NCI-H82 treated with DMSO at 0.1 percent for 48 hours (cell line): ENCODE results near the gene NR5A2.

Source experiments
- DNase-seq: peaks from one replicate; lab custom pipeline; 2025; ENCODE audit not compliant: unreplicated experiment; lab: John Stamatoyannopoulos, UW

The NR5A2 gene

DNA sequence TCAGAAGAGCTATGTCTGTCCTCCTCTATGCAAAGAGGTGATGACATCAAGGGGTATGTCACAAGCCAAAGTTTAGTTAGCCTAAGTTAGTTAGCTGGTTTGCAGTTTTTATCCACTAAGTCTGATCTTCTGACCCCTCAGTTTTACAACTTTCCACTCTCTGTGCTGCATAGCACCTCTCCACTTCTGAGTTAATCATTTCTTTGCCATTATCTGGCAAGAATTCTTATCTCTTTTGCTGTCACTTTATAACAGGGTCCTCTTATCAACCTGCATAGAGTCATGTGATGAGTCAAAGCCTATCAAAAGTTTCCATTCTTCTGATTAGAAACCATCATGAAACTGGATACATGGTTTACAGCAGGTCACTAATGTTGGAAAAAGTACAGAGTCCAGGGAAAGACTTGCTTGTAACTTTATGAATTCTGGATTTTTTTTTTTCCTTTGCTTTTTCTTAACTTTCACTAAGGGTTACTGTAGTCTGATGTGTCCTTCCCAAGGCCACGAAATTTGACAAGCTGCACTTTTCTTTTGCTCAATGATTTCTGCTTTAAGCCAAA, at the start of gene NR5A2:
NR5A2 (plus strand) TSS at position 447 of the 560 bp plus-strand sequence. CDS start 138 bp downstream, outside the sequence.
- DNase-seq = no peak

- DNase-seq = no peak
Measured at GRCh38 chr1:199978408-199978940, 49.0 kb upstream of the NR5A2 start.

- no peak for DNase-seq
Measured at GRCh38 chr1:199979071-199979470, 48.4 kb upstream of the NR5A2 start.

DNA sequence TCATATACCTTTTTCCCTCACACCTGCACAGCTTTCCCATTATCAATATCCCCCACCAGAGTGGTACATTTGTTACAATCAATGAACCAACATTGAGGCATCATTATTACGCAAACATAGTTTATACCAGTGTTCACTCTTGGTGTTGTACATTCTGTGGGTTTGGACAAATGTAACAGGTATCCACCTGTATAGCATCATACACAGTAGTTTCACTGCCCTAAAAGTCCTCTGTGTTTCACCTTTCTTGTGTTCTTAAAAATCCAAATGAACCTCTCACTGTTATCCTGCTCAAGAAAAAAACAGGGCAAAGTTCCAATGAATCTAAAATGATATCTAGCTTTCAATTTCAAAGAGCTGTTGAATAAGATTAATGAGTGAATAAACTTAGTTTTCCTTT, 45.9 kb upstream of the NR5A2 start:
- no peak for DNase-seq

GRCh38 chr1:199982606-199983005, 44.9 kb upstream of the NR5A2 start:
- DNase-seq = no peak

- no peak for DNase-seq
Measured at GRCh38 chr1:199983531-199983930, 44.0 kb upstream of the NR5A2 start.

GRCh38 chr1:199995096-199995685, 32.3 kb upstream of the NR5A2 start:
- DNase-seq = no peak

GRCh38 chr1:200005165-200005564, 22.3 kb upstream of the NR5A2 start:
- no peak for DNase-seq

GRCh38 chr1:200006711-200007110, 20.8 kb upstream of the NR5A2 start:
- DNase-seq = no peak

GRCh38 chr1:200015811-200016210, 11.7 kb upstream of the NR5A2 start:
- DNase-seq = no peak

- DNase-seq = no peak
Measured at GRCh38 chr1:200021577-200022238, 5.8 kb upstream of the NR5A2 start.

DNA sequence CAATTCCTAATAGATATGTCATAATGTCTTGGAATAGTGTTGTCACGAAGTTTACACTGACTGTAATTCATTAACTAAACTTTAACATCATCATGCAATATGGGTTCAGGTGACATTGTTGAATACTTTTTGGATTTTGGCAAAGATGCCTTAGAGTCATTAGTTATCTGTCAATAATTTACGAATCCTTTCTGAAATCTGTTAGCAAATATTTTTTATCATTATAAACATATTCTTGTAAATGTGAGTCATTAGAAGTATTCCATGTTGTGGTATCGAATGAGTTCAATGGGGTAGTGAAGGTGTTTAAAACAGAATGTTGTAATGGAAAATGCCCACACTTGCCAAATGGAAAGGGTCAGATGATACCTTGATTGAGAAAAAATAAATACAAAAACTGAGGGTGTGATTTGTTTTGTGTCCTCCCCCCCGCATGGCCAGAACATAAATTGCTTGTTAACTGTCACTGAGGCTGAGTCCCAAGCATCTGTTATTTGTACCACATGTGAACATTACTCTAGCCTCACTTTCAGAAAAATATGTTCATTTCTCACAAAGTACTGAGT, 5.2 kb upstream of the NR5A2 start:
- no peak for DNase-seq

GRCh38 chr1:200028586-200029034, 1.1 kb downstream of the NR5A2 start:
- DNase-seq = no peak

DNA sequence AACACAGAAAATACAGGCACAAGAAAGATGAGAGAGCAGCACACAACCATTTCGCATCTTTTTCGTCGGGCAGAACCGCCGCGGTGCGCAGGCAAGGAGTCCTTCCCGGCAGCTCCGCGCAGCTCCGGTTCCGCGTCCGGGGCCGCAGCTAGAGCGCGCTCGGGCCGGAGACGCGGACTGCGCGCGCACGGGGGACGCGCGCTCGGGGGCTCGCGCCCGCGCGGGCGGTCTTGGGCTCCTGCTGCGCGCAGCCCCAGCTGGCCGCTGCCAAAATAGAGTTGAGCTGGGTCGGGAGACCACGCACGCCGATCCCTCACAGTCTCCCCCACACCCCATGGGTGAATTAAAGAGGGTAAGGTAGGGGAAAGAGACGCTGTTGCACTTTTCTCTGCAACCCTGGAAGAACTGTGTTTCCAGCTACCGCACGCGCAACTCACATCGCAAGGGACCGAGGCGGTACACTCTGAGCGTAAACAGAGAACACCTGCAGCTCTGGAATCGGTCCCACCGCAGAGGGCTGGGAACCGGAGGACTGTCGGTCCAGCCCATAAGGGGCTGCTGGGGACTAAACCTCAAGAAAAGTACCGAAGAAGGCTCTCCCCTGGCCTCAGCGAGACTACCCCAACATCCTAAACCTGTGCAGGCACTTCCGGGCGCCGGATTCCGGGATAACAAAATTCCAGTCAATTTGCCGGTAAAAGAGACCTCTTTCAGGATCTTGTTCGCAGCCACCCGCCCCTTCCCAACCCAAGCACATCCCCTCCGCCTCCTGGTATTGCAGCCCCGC, 1.7 kb downstream of the NR5A2 start:
- no peak for DNase-seq

GRCh38 chr1:200029822-200030152, 2.3 kb downstream of the NR5A2 start:
- DNase-seq = no peak

GRCh38 chr1:200030791-200031190, 3.3 kb downstream of the NR5A2 start:
- no peak for DNase-seq

- DNase-seq = no peak
Measured at GRCh38 chr1:200033511-200034261, 6.2 kb downstream of the NR5A2 start.

GRCh38 chr1:200034262-200034557, 6.7 kb downstream of the NR5A2 start:
- no peak for DNase-seq

DNA sequence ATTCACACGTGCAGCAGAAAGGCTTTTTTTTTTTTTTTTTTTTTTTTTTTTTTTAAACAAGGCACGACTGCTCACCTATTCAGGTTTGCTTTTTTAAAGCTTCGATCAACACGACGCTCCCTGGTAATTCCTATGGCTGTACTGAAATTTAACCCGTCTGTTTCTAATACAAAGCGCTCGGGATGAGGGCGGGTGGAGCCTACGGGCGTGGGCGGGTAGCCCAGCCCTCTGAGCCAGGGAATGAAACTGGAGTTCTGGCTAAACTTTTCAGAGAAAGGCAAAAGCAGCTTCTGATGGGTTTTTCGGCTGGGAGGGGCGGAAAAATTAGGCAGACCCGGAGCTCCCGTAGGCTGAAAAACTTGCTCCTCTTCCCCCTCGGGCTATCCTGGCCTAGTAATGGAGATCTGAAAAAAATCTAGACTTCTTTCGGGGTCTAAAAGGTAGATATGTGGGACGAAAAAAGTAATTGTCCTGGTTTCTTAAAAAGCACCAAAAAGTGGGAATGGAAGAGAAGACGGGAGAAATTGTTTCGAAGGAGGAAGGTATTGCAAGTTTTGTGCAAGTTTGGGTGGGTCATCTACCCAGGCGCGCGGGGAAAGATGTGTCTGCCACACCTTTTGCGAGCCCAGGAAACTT, 7.4 kb downstream of the NR5A2 start:
- no peak for DNase-seq

GRCh38 chr1:200035397-200035955, 8.0 kb downstream of the NR5A2 start:
- no peak for DNase-seq
